Measurements from ENCODE around the gene OR1N1.
"Not testable (repeated sequence)": the region's sequence is repeated elsewhere in the genome, so short reads cannot be mapped to it uniquely, and the experiment has no call there.

The OR1N1 gene, protein sequence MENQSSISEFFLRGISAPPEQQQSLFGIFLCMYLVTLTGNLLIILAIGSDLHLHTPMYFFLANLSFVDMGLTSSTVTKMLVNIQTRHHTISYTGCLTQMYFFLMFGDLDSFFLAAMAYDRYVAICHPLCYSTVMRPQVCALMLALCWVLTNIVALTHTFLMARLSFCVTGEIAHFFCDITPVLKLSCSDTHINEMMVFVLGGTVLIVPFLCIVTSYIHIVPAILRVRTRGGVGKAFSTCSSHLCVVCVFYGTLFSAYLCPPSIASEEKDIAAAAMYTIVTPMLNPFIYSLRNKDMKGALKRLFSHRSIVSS

GRCh38 chr9:122527193-122527592 lies at the start of gene OR1N1:
Gene OR1N1 (minus strand): TSS chr9:122527293. CDS start chr9:122527293, 0 bp downstream.
- DNase-seq = no peak

DNA sequence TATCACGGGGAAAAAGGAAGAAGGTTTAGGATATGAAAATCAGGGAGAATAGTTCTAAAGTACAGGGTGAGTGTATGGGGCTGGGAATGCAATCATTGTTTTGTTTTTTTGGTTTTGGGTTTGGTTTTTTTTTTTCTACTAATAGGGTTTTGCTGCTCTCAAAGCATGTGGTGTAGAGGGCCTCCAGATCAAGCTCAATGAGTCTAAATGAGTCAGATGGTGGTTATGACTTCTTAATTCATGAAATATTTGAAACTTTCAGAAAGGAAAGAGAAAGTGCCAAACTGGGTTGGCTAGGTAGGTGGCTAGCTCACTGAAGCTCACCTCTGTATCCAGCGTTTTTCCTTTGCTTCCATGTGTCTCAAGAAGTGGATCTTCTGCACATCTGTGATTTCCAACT lies 45.4 kb upstream of the OR1N1 start:
- no peak for DNase-seq

GRCh38 chr9:122567901-122568300 lies 40.8 kb upstream of the OR1N1 start:
- no peak for DNase-seq

DNA sequence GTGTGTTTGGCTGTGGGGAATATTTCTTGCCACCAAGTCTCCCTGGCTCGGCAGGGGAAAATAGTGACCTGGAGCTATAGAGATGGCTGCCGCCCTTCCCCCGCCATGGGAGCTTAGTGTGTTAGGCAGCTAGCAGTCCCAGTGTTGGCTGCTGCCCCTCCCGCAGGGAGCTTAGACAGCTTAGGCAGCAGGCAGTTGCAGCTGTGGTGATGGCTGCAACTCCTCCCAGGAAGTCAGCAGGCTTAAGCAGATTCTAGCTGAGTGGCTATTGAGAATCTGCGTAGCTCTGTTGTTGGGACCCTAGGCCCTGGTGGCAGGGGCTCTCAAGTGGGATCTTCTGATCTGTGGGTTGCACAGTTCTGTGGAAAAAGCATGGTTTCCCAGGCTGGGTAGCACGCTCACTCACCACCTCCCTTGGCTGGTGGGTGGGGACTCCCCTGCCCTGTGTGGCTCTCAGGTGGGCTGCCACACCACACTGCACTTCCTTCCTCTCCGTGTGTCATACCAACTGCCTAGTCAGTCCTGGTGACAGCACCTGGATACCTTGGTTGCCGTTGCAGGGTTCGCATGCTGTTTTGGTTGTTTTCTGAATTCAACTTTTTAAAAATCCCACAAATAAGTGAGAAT lies 35.2 kb upstream of the OR1N1 start:
- no peak for DNase-seq

DNA sequence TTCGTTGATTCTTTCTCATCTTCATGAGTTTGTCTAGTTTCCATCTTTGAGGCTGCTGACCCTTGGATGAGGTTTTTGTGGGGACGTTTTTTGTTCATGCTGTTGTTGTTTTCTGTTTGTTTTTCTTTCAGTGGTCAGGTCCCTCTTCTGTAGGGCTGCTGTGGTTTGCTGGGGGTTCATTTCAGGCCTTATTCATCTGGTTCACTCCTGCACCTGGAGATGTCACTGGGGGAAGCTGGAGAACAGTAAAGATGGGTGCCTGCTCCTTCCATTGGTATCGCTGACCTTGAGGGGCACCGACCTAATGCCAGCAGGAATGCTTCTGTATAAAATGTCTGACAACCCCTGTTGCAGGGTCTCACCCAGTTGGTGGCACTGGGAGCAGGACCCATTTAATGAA lies 34.4 kb upstream of the OR1N1 start:
- DNase-seq = no peak

- no peak for DNase-seq
Measured at GRCh38 chr9:122552812-122553211, 25.7 kb upstream of the OR1N1 start, which contains the start of gene OR1N2. Gene OR1N2 (plus strand): TSS chr9:122553112. CDS start chr9:122553212, 100 bp downstream.

- no peak for DNase-seq
Measured at GRCh38 chr9:122551371-122551770, 24.3 kb upstream of the OR1N1 start.

DNA sequence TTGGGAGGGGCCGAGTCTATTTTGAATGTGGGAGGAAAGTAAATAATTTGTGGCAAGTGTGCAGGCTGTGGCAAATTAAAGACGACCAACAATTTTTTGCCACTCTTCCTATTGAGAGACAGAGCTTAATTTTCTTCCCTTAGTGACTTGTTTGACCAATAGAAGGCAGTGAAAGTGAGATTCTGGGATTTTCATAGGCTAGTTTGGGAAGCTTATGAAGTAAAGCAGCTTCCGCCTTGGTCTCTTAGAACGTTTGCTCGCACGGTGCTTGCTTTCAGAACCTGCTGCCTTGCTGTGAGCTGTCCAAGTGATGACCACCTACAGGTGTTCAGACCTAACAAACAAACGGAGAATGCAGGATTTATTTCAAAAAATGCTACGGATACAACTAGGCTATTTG lies 19.1 kb upstream of the OR1N1 start:
- DNase-seq = no peak

DNA sequence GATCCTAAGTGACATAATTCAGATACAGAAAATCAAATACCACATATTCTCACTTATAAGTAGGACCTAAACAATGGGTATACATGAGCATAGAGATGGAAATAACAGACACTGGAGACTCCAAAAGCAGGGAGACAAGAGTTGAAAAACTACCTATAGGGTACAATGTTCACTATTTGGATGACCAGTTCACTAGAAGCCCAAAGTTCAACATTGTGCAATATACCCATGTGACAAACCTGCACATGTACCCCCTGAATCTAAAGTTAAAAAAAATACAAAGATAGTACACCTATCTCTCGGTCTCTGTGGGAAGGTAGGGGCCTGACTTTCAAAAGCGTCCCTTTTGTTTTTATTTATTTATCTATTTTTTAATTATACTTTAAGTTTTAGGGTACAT lies 11.7 kb upstream of the OR1N1 start:
- DNase-seq = no peak

GRCh38 chr9:122537066-122537465 lies 10.0 kb upstream of the OR1N1 start:
- DNase-seq = not testable (repeated sequence)

DNA sequence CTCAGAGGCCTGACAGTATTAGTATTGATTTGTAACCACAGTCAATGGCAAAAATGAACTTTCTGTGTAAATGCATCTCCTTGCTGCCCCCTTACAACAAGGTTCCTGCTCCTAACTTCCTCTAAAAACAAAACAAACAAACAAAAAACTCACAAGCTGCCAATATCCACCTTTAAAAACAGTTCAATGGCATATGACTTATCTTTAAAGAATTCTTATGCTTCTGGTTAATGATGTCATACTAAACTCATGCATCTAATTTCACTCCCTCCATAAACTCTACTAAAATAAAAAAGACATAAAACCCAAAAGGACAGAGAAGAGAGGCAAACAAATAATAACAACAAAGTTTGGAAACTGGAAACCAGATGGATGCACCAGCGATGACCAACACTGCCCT lies 9.0 kb upstream of the OR1N1 start:
- DNase-seq = no peak

DNA sequence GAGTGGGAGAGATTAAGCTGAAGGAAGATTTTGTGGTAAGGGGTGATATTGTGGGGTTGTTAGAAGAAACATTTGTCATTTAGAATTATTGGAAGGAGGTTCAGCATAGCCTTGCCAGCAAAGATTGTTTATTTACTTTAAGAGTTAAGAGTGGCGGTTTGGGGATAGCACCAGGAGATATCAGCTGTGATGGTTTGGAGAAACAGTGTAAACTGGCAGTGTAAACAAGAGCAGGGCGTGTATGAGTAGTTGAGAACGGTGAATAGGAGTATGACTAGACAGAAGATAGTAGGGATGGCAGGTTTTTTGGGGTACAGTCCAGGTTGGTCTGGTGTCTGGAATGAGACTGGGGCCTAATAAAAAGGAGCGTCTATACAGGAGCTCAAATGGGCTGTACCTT lies 4.1 kb upstream of the OR1N1 start:
- DNase-seq = not testable (repeated sequence)

- no peak for DNase-seq
Measured at GRCh38 chr9:122526602-122527001, 491 bp downstream of the OR1N1 start.

- DNase-seq = no peak
Measured at GRCh38 chr9:122519376-122519775, 7.7 kb downstream of the OR1N1 start.

DNA sequence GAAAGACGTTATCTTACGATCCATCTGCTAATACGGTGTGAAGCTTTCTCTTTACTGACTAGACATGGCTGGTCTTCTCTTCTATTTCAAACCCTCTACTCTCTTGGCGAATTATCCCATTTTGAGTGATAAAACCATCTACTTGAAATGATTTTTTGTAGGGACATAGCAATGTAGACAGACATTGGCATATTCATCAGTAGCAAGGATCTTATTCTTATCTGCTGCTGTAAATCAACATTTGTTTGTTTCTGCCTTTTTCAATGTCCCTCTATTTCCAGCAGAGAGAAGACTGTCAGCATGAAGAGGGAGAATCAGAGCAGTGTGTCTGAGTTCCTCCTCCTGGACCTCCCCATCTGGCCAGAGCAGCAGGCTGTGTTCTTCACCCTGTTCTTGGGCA lies 8.3 kb downstream of the OR1N1 start, which contains the start of gene OR1J4:
Gene OR1J4 (plus strand): TSS at position 301 of the 400 bp plus-strand sequence. CDS start 0 bp downstream, at position 301.
- no peak for DNase-seq

GRCh38 chr9:122518226-122518625 lies 8.9 kb downstream of the OR1N1 start:
- no peak for DNase-seq

- DNase-seq = no peak
Measured at GRCh38 chr9:122510502-122510901, 16.6 kb downstream of the OR1N1 start, which contains the start of gene OR1J2. Gene OR1J2 (plus strand): TSS chr9:122510802. CDS start chr9:122510802, 0 bp downstream.

DNA sequence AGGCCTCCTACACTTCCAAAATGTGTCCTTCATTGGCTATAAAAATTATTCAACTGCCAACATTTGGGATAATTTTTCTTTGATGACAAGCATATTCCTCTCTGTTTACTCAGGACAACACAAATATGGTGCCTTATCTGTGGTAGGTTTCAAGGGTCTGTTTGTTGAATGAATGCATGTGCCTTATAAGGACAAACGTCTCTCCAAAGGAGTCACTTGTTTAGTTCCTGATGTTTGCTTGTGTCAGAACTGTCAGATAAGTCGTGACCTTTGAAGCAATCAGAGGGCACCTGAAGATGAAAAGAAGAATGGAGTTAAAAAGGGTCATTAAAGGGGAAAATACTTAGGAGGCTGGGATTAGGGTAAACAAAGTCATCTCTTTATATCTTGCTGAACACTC lies 20.1 kb downstream of the OR1N1 start:
- DNase-seq = no peak

GRCh38 chr9:122498883-122499288 lies 28.2 kb downstream of the OR1N1 start:
- DNase-seq = peak; percentile 23

GRCh38 chr9:122479062-122479461 lies 48.0 kb downstream of the OR1N1 start:
- DNase-seq = no peak

GRCh38 chr9:122477826-122478225 lies 49.3 kb downstream of the OR1N1 start, which contains the start of gene OR1J1:
Gene OR1J1 (minus strand): TSS chr9:122477926. CDS start chr9:122477926, 0 bp downstream.
- no peak for DNase-seq

GRCh38 chr9:122477346-122477745 lies 49.7 kb downstream of the OR1N1 start:
- no peak for DNase-seq

All from CD4-positive, alpha-beta T cell treated with Interleukin-4 for 4 hours (primary cell).